DND-41 (cell line): ENCODE results near the gene PAK5.

Experiments
- ATAC-seq: fragments of 200-7000 bp; cut with Tn5 transposase; 3 replicates; pipeline ENCODE4 v1.9.1; 2021; ENCODE audit warnings: low read depth; ENCODE audit not compliant: insufficient read depth
- DNase-seq: peaks from one replicate; pipeline ENCODE4 v3.0.0-alpha.2; 2020
- H2AFZ ChIP-seq: 2 replicates; pipeline ENCODE4 v1.6.0; 2012; ENCODE audit warnings: low read depth, low read length
- H3K27ac ChIP-seq: 2 replicates; pipeline ENCODE4 v1.5.1; 2012; ENCODE audit warnings: low read length, inconsistent platforms
- H3K27me3 ChIP-seq: fragments of 200-600 bp; sonication (generic); 2 replicates; pipeline ENCODE4 v1.6.0; 2012; ENCODE audit warnings: low read length, mild to moderate bottlenecking, inconsistent platforms; ENCODE audit not compliant: insufficient read depth, poor library complexity
- H3K36me3 ChIP-seq: 2 replicates; pipeline ENCODE4 v1.5.1; 2012; ENCODE audit warnings: low read length, inconsistent platforms; ENCODE audit not compliant: insufficient read depth
- H3K4me1 ChIP-seq: 2 replicates; pipeline ENCODE4 v1.5.1; 2012; ENCODE audit warnings: mild to moderate bottlenecking, low read length; ENCODE audit not compliant: insufficient read depth
- H3K4me2 ChIP-seq: 2 replicates; pipeline ENCODE4 v1.6.0; 2012; ENCODE audit warnings: mild to moderate bottlenecking, moderate library complexity, low read length, inconsistent platforms; ENCODE audit not compliant: insufficient read depth
- H3K4me3 ChIP-seq, 2 experiments: fragments of 200-600 bp in 1 of 2; shearing (Covaris generic) in 1 of 2; 2 replicates each; pipeline ENCODE4 v1.5.1; 2012 to 2016; ENCODE audit warnings: inconsistent platforms in 2 of 2, low read length in 2 of 2, mild to moderate bottlenecking in 2 of 2, low read depth in 1 of 2, moderate library complexity in 1 of 2
- H3K79me2 ChIP-seq: 2 replicates; pipeline ENCODE4 v1.6.0; 2012; ENCODE audit warnings: low read length, inconsistent platforms; ENCODE audit not compliant: insufficient read depth
- H3K9ac ChIP-seq: 2 replicates; pipeline ENCODE4 v1.6.0; 2012; ENCODE audit warnings: low read depth, mild to moderate bottlenecking, inconsistent platforms, low read length, moderate library complexity
- H3K9me3 ChIP-seq: 2 replicates; pipeline ENCODE4 v1.5.1; 2012; ENCODE audit warnings: low read length, moderate library complexity, mild to moderate bottlenecking, inconsistent platforms; ENCODE audit not compliant: insufficient read depth, severe bottlenecking
- H4K20me1 ChIP-seq: 2 replicates; pipeline ENCODE4 v1.6.0; 2012; ENCODE audit warnings: low read length; ENCODE audit not compliant: insufficient read depth
- CTCF ChIP-seq: IDR thresholded peaks from 2 replicates; pipeline ENCODE4 v1.5.1; 2012; ENCODE audit warnings: borderline replicate concordance, low read length, moderate library complexity, mild to moderate bottlenecking; ENCODE audit not compliant: poor library complexity, severe bottlenecking; ENCODE audit errors: extremely low read depth
- EZH2 ChIP-seq: IDR thresholded peaks from 3 replicates; pipeline ENCODE4 v1.6.1; 2012; ENCODE audit warnings: borderline replicate concordance, low read depth, mild to moderate bottlenecking, moderate library complexity, low read length, inconsistent platforms; ENCODE audit not compliant: severe bottlenecking

Gene PAK5

GRCh38 chr20:9677100-9677623 lies 161.7 kb downstream of the PAK5 start:
- H3K4me2 ChIP-seq: no peak overlapping the region
- H2AFZ ChIP-seq: no peak overlapping the region
- no peaks in the 10 kb centered on the region for H3K36me3 ChIP-seq
- TF ChIP-seq CTCF: no peak
- TF ChIP-seq EZH2: no peak
- DNase-seq (no peak), ATAC-seq (no peak)
- no peaks in the 10 kb centered on the region for H4K20me1 ChIP-seq
- no peaks in the 10 kb centered on the region for H3K4me1 ChIP-seq
- H3K27ac ChIP-seq: no peak overlapping the region
- no peaks in the 10 kb centered on the region for H3K9me3 ChIP-seq
- H3K27me3 ChIP-seq: no peaks in the 10 kb centered on the region
- H3K9ac ChIP-seq: no peak overlapping the region
- no peak overlapping the region for H3K4me3 ChIP-seq
- no peaks in the 10 kb centered on the region for H3K79me2 ChIP-seq

- ATAC-seq: no peak
- DNase-seq: no peak
These were observed 165.9 kb downstream of the PAK5 start for GRCh38 chr20:9672981-9673380.

GRCh38 chr20:9672027-9672426 lies 166.8 kb downstream of the PAK5 start:
- TF ChIP-seq CTCF: no peak
- TF ChIP-seq EZH2: no peak
- H3K36me3 ChIP-seq: no peaks in the 10 kb centered on the region
- no peak overlapping the region for H3K9ac ChIP-seq
- no peaks in the 10 kb centered on the region for H4K20me1 ChIP-seq
- DNase-seq (no peak), ATAC-seq (no peak)
- no peak overlapping the region for H3K4me3 ChIP-seq
- no peak overlapping the region for H3K4me2 ChIP-seq
- H3K79me2 ChIP-seq: no peaks in the 10 kb centered on the region
- H3K27me3 ChIP-seq: no peaks in the 10 kb centered on the region
- no peaks in the 10 kb centered on the region for H3K4me1 ChIP-seq
- no peak overlapping the region for H3K27ac ChIP-seq
- H3K9me3 ChIP-seq: no peaks in the 10 kb centered on the region
- H2AFZ ChIP-seq: no peak overlapping the region

More at GRCh38 chr20:9672981-9673380, 165.9 kb downstream of the PAK5 start:
- no peak overlapping the region for H2AFZ ChIP-seq
- H3K4me1 ChIP-seq: no peaks in the 10 kb centered on the region
- H3K79me2 ChIP-seq: no peaks in the 10 kb centered on the region
- no peak overlapping the region for H3K4me3 ChIP-seq
- no peaks in the 10 kb centered on the region for H3K36me3 ChIP-seq
- no peak overlapping the region for H3K4me2 ChIP-seq
- no peaks in the 10 kb centered on the region for H3K9me3 ChIP-seq
- H3K27ac ChIP-seq: no peak overlapping the region
- H4K20me1 ChIP-seq: no peaks in the 10 kb centered on the region
- H3K9ac ChIP-seq: no peak overlapping the region
- no peak for TF ChIP-seq CTCF
- TF ChIP-seq EZH2: no peak
- no peaks in the 10 kb centered on the region for H3K27me3 ChIP-seq

- H3K36me3 ChIP-seq: no peaks in the 10 kb centered on the region
- H3K27me3 ChIP-seq: no peaks in the 10 kb centered on the region
- H3K4me3 ChIP-seq: no peak overlapping the region
- no peaks in the 10 kb centered on the region for H3K4me1 ChIP-seq
- no peak overlapping the region for H3K27ac ChIP-seq
- no peaks in the 10 kb centered on the region for H4K20me1 ChIP-seq
- TF ChIP-seq CTCF: no peak
- H3K79me2 ChIP-seq: no peaks in the 10 kb centered on the region
- no peak for DNase-seq
- no peak overlapping the region for H3K9ac ChIP-seq
- H2AFZ ChIP-seq: no peak overlapping the region
- H3K4me2 ChIP-seq: no peak overlapping the region
- H3K9me3 ChIP-seq: no peaks in the 10 kb centered on the region
- ATAC-seq: no peak
These were observed 170.5 kb downstream of the PAK5 start for GRCh38 chr20:9668381-9668780.
